Measurements from ENCODE around the gene CPNE5.

CPNE5 gene

GRCh38 chr6:36771145-36771544 is 68.1 kb downstream of the CPNE5 start:
- FAIRE-seq = no peak
- no peak for TF ChIP-seq POLR2A (IDR thresholded peaks at IDR 0.05; ENCODE audit: low read depth, low read length)
- no peak for DNase-seq (ENCODE audit: insufficient read length, low spot score)

- DNase-seq (ENCODE audit: insufficient read length, low spot score) (peak; percentile 76), FAIRE-seq (peak; percentile 77)
These were observed 69.4 kb downstream of the CPNE5 start for GRCh38 chr6:36769676-36770499.

GRCh38 chr6:36769183-36769675 is 70.0 kb downstream of the CPNE5 start:
- peak; percentile 15 for FAIRE-seq
- TF ChIP-seq POLR2A (IDR thresholded peaks at IDR 0.05; ENCODE audit: low read depth, low read length) = no peak
- peak; percentile 60 for DNase-seq (ENCODE audit: insufficient read length, low spot score)

More at GRCh38 chr6:36769676-36770499, 69.4 kb downstream of the CPNE5 start:
- TF ChIP-seq POLR2A (IDR thresholded peaks at IDR 0.05; ENCODE audit: low read depth, low read length) = no peak

- DNase-seq (ENCODE audit: insufficient read length, low spot score) (no peak), FAIRE-seq (no peak)
- TF ChIP-seq POLR2A (IDR thresholded peaks at IDR 0.05; ENCODE audit: low read depth, low read length) = no peak
These were observed 72.8 kb downstream of the CPNE5 start for GRCh38 chr6:36766399-36766945.

- DNase-seq (ENCODE audit: insufficient read length, low spot score) = peak; percentile 81
- FAIRE-seq = peak; percentile 30
- TF ChIP-seq POLR2A (IDR thresholded peaks at IDR 0.05; ENCODE audit: low read depth, low read length) = 0 out of 2 replicates have a peak, but pooled peaks have one; percentile 13
These were observed 73.4 kb downstream of the CPNE5 start for GRCh38 chr6:36765594-36766398.

- no peak for TF ChIP-seq POLR2A (IDR thresholded peaks at IDR 0.05; ENCODE audit: low read depth, low read length)
- no peak for FAIRE-seq
These were observed 74.1 kb downstream of the CPNE5 start for GRCh38 chr6:36765190-36765589.

GRCh38 chr6:36762123-36762522 is 77.1 kb downstream of the CPNE5 start:
- DNase-seq (ENCODE audit: insufficient read length, low spot score) (no peak), FAIRE-seq (no peak)
- TF ChIP-seq POLR2A (IDR thresholded peaks at IDR 0.05; ENCODE audit: low read depth, low read length) = no peak

More at GRCh38 chr6:36765190-36765589, 74.1 kb downstream of the CPNE5 start:
- no peak for DNase-seq (ENCODE audit: insufficient read length, low spot score)

- no peak for TF ChIP-seq POLR2A (IDR thresholded peaks at IDR 0.05; ENCODE audit: low read depth, low read length)
- FAIRE-seq (no peak), DNase-seq (ENCODE audit: insufficient read length, low spot score) (no peak)
These were observed 78.4 kb downstream of the CPNE5 start for GRCh38 chr6:36760685-36761435.

- FAIRE-seq (no peak), DNase-seq (ENCODE audit: insufficient read length, low spot score) (peak; percentile 88)
- TF ChIP-seq POLR2A (IDR thresholded peaks at IDR 0.05; ENCODE audit: low read depth, low read length) = no peak
These were observed 80.0 kb downstream of the CPNE5 start for GRCh38 chr6:36759148-36759759.

- no peak for DNase-seq (ENCODE audit: insufficient read length, low spot score)
- no peak for TF ChIP-seq POLR2A (IDR thresholded peaks at IDR 0.05; ENCODE audit: low read depth, low read length)
- no peak for FAIRE-seq
These were observed 80.6 kb downstream of the CPNE5 start for GRCh38 chr6:36758516-36759147.

- no peak for DNase-seq (ENCODE audit: insufficient read length, low spot score)
- no peak for TF ChIP-seq POLR2A (IDR thresholded peaks at IDR 0.05; ENCODE audit: low read depth, low read length)
- FAIRE-seq = no peak
These were observed 81.2 kb downstream of the CPNE5 start for GRCh38 chr6:36757943-36758508.

- TF ChIP-seq POLR2A (IDR thresholded peaks at IDR 0.05; ENCODE audit: low read depth, low read length) = no peak
- DNase-seq (ENCODE audit: insufficient read length, low spot score) (no peak), FAIRE-seq (no peak)
These were observed 82.0 kb downstream of the CPNE5 start for GRCh38 chr6:36757206-36757605.
